Measurements from ENCODE around the gene SNX15.

Gene SNX15

GRCh38 chr11:64990222-64990923 is 36.9 kb upstream of the SNX15 start:
- no peak for TF ChIP-seq USF1 (IDR thresholded peaks at IDR 0.05)
- no peak for TF ChIP-seq EP300 (IDR thresholded peaks at IDR 0.05; ENCODE audit: borderline replicate concordance)
- TF ChIP-seq FOXM1 (IDR thresholded peaks at IDR 0.05; ENCODE audit: borderline replicate concordance, low read depth), result no peak
- TF ChIP-seq TEAD4 (IDR thresholded peaks at IDR 0.05), result no peak
- TF ChIP-seq MAX (IDR thresholded peaks at IDR 0.05), result no peak
- no peak for TF ChIP-seq TCF12 (IDR thresholded peaks at IDR 0.05; ENCODE audit: low read depth)
- TF ChIP-seq CEBPB (IDR thresholded peaks at IDR 0.05), result no peak
- TF ChIP-seq ZBTB7A (IDR thresholded peaks at IDR 0.05; ENCODE audit: low read depth), result no peak
- TF ChIP-seq TAF1 (IDR thresholded peaks at IDR 0.05; ENCODE audit: low read depth), result no peak
- TF ChIP-seq YY1 (IDR thresholded peaks at IDR 0.05; ENCODE audit: low read depth), result no peak
- TF ChIP-seq, protein P1, sequence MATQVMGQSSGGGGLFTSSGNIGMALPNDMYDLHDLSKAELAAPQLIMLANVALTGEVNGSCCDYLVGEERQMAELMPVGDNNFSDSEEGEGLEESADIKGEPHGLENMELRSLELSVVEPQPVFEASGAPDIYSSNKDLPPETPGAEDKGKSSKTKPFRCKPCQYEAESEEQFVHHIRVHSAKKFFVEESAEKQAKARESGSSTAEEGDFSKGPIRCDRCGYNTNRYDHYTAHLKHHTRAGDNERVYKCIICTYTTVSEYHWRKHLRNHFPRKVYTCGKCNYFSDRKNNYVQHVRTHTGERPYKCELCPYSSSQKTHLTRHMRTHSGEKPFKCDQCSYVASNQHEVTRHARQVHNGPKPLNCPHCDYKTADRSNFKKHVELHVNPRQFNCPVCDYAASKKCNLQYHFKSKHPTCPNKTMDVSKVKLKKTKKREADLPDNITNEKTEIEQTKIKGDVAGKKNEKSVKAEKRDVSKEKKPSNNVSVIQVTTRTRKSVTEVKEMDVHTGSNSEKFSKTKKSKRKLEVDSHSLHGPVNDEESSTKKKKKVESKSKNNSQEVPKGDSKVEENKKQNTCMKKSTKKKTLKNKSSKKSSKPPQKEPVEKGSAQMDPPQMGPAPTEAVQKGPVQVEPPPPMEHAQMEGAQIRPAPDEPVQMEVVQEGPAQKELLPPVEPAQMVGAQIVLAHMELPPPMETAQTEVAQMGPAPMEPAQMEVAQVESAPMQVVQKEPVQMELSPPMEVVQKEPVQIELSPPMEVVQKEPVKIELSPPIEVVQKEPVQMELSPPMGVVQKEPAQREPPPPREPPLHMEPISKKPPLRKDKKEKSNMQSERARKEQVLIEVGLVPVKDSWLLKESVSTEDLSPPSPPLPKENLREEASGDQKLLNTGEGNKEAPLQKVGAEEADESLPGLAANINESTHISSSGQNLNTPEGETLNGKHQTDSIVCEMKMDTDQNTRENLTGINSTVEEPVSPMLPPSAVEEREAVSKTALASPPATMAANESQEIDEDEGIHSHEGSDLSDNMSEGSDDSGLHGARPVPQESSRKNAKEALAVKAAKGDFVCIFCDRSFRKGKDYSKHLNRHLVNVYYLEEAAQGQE (IDR thresholded peaks at IDR 0.05; ENCODE audit: low read depth), result no peak
- no peak for TF ChIP-seq CREB1 (IDR thresholded peaks at IDR 0.05; ENCODE audit: low read depth)
- no peak for TF ChIP-seq RAD21 (IDR thresholded peaks at IDR 0.05; ENCODE audit: low read depth)
- no peak for TF ChIP-seq NFIC (IDR thresholded peaks at IDR 0.05)
- no peak for TF ChIP-seq EGR1 (IDR thresholded peaks at IDR 0.05)

DNA sequence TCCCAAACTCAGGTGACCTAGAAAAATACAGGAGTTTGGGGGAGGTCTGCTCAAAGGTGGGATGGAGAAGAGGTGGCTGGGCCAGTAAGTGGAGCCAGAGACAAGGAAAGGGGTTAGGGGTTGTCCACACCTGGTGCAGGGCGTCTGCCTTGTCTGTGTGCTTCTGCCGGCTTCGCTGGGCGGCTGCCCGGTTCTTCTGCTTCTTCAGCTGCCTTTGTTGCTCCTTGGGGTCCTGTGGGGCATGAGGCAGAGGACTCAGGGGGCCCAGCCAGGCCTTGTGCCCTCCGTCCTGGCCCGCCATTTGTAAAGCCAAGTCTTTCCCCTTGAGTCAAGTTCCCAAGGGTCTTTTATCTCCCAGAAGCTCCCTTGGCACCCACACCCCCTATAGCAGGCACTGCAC is 32.9 kb upstream of the SNX15 start:
- TF ChIP-seq FOXM1 (IDR thresholded peaks at IDR 0.05; ENCODE audit: borderline replicate concordance, low read depth), result no peak
- no peak for TF ChIP-seq YY1 (IDR thresholded peaks at IDR 0.05; ENCODE audit: low read depth)
- no peak for TF ChIP-seq NFIC (IDR thresholded peaks at IDR 0.05)
- TF ChIP-seq TAF1 (IDR thresholded peaks at IDR 0.05; ENCODE audit: low read depth), result no peak

DNA sequence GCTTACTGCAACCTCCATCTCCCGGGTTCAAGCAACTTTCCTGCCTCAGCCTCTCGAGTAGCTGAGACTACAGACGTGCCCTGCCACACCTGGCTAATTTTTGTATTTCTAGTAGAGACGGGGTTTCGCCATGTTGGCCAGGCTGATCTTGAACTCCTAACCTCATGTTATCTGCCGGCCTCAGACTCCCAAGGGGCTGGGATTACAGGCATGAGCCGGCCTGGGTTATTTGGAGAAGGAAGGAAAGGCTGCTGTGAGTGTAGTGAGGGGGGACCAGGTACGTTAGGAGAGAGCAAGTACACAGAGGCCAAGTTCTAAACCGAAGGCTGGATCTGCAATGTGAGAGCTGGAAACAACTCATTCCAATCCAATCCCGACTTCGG is 30.9 kb upstream of the SNX15 start:
- TF ChIP-seq, protein P1 (IDR thresholded peaks at IDR 0.05; ENCODE audit: low read depth), result no peak

DNA sequence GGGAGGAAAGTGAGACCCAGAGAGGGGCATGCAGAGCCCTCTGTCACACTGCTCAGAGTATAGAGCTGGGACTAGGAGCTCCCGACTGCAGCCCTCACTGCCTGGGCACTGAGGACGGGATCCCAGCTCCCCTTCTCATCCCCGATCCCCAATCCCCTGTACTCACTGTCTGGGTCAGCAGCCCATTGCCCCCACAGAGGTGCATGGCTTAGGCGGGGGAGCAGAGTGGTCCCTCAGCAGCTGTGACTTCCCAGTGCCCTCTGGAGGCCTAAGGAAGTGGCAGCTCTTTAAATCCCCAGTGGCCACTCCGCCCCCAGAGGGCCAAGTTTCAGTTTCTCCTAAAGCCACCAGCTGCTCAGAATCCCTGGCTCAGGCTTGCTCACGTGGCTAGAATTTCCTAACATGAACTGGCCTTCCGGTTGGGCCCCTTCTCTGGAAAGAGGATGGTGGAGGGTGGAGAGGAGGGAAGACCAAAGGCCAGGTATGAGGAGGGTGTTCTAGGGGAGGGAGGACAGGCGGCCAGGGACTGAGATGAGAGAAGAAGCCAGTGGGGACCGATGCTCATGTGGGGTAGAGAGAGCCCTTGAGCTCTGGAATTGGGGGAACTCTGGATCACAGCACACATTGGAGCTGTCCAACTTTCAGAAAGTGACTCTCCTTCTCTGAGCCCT is 30.4 kb upstream of the SNX15 start, which contains the start of gene BATF2:
Gene BATF2 (minus strand): TSS at position 262 of the 671 bp plus-strand sequence. CDS start 57 bp downstream, at position 205.
- TF ChIP-seq TAF1 (IDR thresholded peaks at IDR 0.05; ENCODE audit: low read depth) (no peak), EGR1 (IDR thresholded peaks at IDR 0.05) (no peak), CEBPB (IDR thresholded peaks at IDR 0.05) (no peak), TCF12 (IDR thresholded peaks at IDR 0.05; ENCODE audit: low read depth) (no peak), NFIC (IDR thresholded peaks at IDR 0.05) (no peak), EP300 (IDR thresholded peaks at IDR 0.05; ENCODE audit: borderline replicate concordance) (no peak), CREB1 (IDR thresholded peaks at IDR 0.05; ENCODE audit: low read depth) (no peak), USF1 (IDR thresholded peaks at IDR 0.05) (peak; percentile 77), ZBTB7A (IDR thresholded peaks at IDR 0.05; ENCODE audit: low read depth) (no peak), YY1 (IDR thresholded peaks at IDR 0.05; ENCODE audit: low read depth) (no peak), MAX (IDR thresholded peaks at IDR 0.05) (no peak), TEAD4 (IDR thresholded peaks at IDR 0.05) (no peak), FOXM1 (IDR thresholded peaks at IDR 0.05; ENCODE audit: borderline replicate concordance, low read depth) (no peak), RAD21 (IDR thresholded peaks at IDR 0.05; ENCODE audit: low read depth) (peak; percentile 62)
- TF ChIP-seq, protein P1 (IDR thresholded peaks at IDR 0.05; ENCODE audit: low read depth), result peak; percentile 66
